K562 (cell line): ENCODE data around the gene MORF4L1.

Source experiments
- CTCF ChIP-seq, 3 experiments: IDR thresholded peaks in 2 of 3; conservative IDR thresholded peaks in 1 of 3; 2 replicates each; pipeline ENCODE4 v1.5.1; 2011 to 2012; ENCODE audit warnings: low read length in 3 of 3, mild to moderate bottlenecking in 3 of 3, control low read depth in 2 of 3, improper control_type of control experiment in 1 of 3, inconsistent platforms in 1 of 3, low read depth in 1 of 3, mixed read lengths in 1 of 3, moderate library complexity in 1 of 3; ENCODE audit not compliant: insufficient read depth in 2 of 3
- HNRNPLL ChIP-seq: fragments of 200-400 bp; formaldehyde crosslinking; IDR thresholded peaks from 2 replicates; pipeline ENCODE4 v1.6.1; 2017; ENCODE audit warnings: low read length, low read depth, mild to moderate bottlenecking; ENCODE audit not compliant: poor library complexity, severe bottlenecking
- TF ChIP-seq, protein P1 (sequence below): sonication (generic); formaldehyde crosslinking; IDR thresholded peaks from 2 replicates; pipeline ENCODE4 v1.8.0; 2023; ENCODE audit warnings: mild to moderate bottlenecking, missing genetic modification reagents

GRCh38 chr15:78837131-78837530, 35.6 kb upstream of the MORF4L1 start:
- TF ChIP-seq CTCF (IDR thresholded peaks at IDR 0.05 in 2 of 3, conservative IDR thresholded peaks at IDR 0.05 in 1 of 3; ENCODE audit: insufficient read depth in 2 of 3, low read depth in 1 of 3, low read length in 3 of 3) (no peak), HNRNPLL (no peak)
- TF ChIP-seq, protein P1, sequence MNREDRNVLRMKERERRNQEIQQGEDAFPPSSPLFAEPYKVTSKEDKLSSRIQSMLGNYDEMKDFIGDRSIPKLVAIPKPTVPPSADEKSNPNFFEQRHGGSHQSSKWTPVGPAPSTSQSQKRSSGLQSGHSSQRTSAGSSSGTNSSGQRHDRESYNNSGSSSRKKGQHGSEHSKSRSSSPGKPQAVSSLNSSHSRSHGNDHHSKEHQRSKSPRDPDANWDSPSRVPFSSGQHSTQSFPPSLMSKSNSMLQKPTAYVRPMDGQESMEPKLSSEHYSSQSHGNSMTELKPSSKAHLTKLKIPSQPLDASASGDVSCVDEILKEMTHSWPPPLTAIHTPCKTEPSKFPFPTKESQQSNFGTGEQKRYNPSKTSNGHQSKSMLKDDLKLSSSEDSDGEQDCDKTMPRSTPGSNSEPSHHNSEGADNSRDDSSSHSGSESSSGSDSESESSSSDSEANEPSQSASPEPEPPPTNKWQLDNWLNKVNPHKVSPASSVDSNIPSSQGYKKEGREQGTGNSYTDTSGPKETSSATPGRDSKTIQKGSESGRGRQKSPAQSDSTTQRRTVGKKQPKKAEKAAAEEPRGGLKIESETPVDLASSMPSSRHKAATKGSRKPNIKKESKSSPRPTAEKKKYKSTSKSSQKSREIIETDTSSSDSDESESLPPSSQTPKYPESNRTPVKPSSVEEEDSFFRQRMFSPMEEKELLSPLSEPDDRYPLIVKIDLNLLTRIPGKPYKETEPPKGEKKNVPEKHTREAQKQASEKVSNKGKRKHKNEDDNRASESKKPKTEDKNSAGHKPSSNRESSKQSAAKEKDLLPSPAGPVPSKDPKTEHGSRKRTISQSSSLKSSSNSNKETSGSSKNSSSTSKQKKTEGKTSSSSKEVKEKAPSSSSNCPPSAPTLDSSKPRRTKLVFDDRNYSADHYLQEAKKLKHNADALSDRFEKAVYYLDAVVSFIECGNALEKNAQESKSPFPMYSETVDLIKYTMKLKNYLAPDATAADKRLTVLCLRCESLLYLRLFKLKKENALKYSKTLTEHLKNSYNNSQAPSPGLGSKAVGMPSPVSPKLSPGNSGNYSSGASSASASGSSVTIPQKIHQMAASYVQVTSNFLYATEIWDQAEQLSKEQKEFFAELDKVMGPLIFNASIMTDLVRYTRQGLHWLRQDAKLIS (CRISPR knock-in tag), result no peak
